ENCODE measurements around the gene ZNF136. TPM values are rescaled to one million over a fixed set of nuclear protein-coding genes. Genes with fewer than 3 reads are reported as not detected.

ZNF136 gene
- total and polyA plus RNA-seq, 2 donors (not counting 1 experiment from before 2014, with no cell fraction given): 4.2 to 9.2 TPM

- Histone ChIP-seq H3K4me1 (ENCODE audit: control insufficient read depth, extremely low read depth, insufficient read depth, low read length) (no peaks in the 10 kb centered on the region), H4K20me1 (ENCODE audit: control insufficient read depth, extremely low read depth, insufficient read depth, low read length) (no peaks in the 10 kb centered on the region), H3K9ac (ENCODE audit: insufficient read depth, low read length) (no peak overlapping the region), H3K36me3 (ENCODE audit: control insufficient read depth, insufficient read depth, low read length) (no peaks in the 10 kb centered on the region), H3K27me3 (ENCODE audit: control insufficient read depth, insufficient read depth, low read length) (no peaks in the 10 kb centered on the region), H3K79me2 (ENCODE audit: control insufficient read depth, insufficient read depth, low read length) (no peaks in the 10 kb centered on the region), H2AFZ (ENCODE audit: low read length) (no peak overlapping the region), H3K27ac (ENCODE audit: insufficient read depth, low read length) (no peak overlapping the region), H3K4me2 (ENCODE audit: extremely low read depth, insufficient read depth, low read length) (no peak overlapping the region), H3K4me3 (replicated peaks in 1 of 4; ENCODE audit: control extremely low read depth in 1 of 4, insufficient read depth in 1 of 4, low read depth in 3 of 4, low read length in 4 of 4) (no peak overlapping the region), H3K9me3 (ENCODE audit: control insufficient read depth, insufficient read depth, low read depth, low read length) (peaks cover 1% of the 10 kb centered on the region)
- DNase-seq (ENCODE audit: low read depth in 2 of 2): no peak
- TF ChIP-seq EZH2 (IDR thresholded peaks at IDR 0.05; ENCODE audit: low read length, missing control alignments) (no peak), CTCF (conservative IDR thresholded peaks at IDR 0.05 in 1 of 2, IDR thresholded peaks at IDR 0.05 in 1 of 2; ENCODE audit: low read depth in 1 of 2, low read length in 2 of 2) (no peak)
These were observed 45.3 kb downstream of the ZNF136 start for GRCh38 chr19:12208221-12208620.

GRCh38 chr19:12217332-12217731 lies 54.4 kb downstream of the ZNF136 start:
- Histone ChIP-seq H3K27ac (ENCODE audit: insufficient read depth, low read length) (no peak overlapping the region), H3K4me1 (ENCODE audit: control insufficient read depth, extremely low read depth, insufficient read depth, low read length) (no peaks in the 10 kb centered on the region), H3K79me2 (ENCODE audit: control insufficient read depth, insufficient read depth, low read length) (no peaks in the 10 kb centered on the region), H3K9ac (ENCODE audit: insufficient read depth, low read length) (no peak overlapping the region), H3K4me3 (replicated peaks in 1 of 4; ENCODE audit: control extremely low read depth in 1 of 4, insufficient read depth in 1 of 4, low read depth in 3 of 4, low read length in 4 of 4) (no peak overlapping the region), H4K20me1 (ENCODE audit: control insufficient read depth, extremely low read depth, insufficient read depth, low read length) (no peaks in the 10 kb centered on the region), H3K9me3 (ENCODE audit: control insufficient read depth, insufficient read depth, low read depth, low read length) (no peaks in the 10 kb centered on the region), H3K4me2 (ENCODE audit: extremely low read depth, insufficient read depth, low read length) (no peak overlapping the region), H2AFZ (ENCODE audit: low read length) (no peak overlapping the region), H3K27me3 (ENCODE audit: control insufficient read depth, insufficient read depth, low read length) (no peaks in the 10 kb centered on the region), H3K36me3 (ENCODE audit: control insufficient read depth, insufficient read depth, low read length) (no peaks in the 10 kb centered on the region)
- TF ChIP-seq CTCF (conservative IDR thresholded peaks at IDR 0.05 in 1 of 2, IDR thresholded peaks at IDR 0.05 in 1 of 2; ENCODE audit: low read depth in 1 of 2, low read length in 2 of 2) (no peak), EZH2 (IDR thresholded peaks at IDR 0.05; ENCODE audit: low read length, missing control alignments) (no peak)
- no peak for DNase-seq (ENCODE audit: low read depth in 2 of 2)

- H3K36me3 ChIP-seq (ENCODE audit: control insufficient read depth, insufficient read depth, low read length): no peaks in the 10 kb centered on the region
- H3K9ac ChIP-seq (ENCODE audit: insufficient read depth, low read length): no peak overlapping the region
- no peak for DNase-seq (ENCODE audit: low read depth in 2 of 2)
- no peaks in the 10 kb centered on the region for H3K9me3 ChIP-seq (ENCODE audit: control insufficient read depth, insufficient read depth, low read depth, low read length)
- H3K4me1 ChIP-seq (ENCODE audit: control insufficient read depth, extremely low read depth, insufficient read depth, low read length): no peaks in the 10 kb centered on the region
- H3K4me2 ChIP-seq (ENCODE audit: extremely low read depth, insufficient read depth, low read length): no peak overlapping the region
- H3K4me3 ChIP-seq (replicated peaks in 1 of 4; ENCODE audit: control extremely low read depth in 1 of 4, insufficient read depth in 1 of 4, low read depth in 3 of 4, low read length in 4 of 4): no peak overlapping the region
- TF ChIP-seq EZH2 (IDR thresholded peaks at IDR 0.05; ENCODE audit: low read length, missing control alignments) (no peak), CTCF (conservative IDR thresholded peaks at IDR 0.05 in 1 of 2, IDR thresholded peaks at IDR 0.05 in 1 of 2; ENCODE audit: low read depth in 1 of 2, low read length in 2 of 2) (no peak)
- no peaks in the 10 kb centered on the region for H4K20me1 ChIP-seq (ENCODE audit: control insufficient read depth, extremely low read depth, insufficient read depth, low read length)
- H3K27ac ChIP-seq (ENCODE audit: insufficient read depth, low read length): no peak overlapping the region
- H2AFZ ChIP-seq (ENCODE audit: low read length): no peak overlapping the region
- no peaks in the 10 kb centered on the region for H3K79me2 ChIP-seq (ENCODE audit: control insufficient read depth, insufficient read depth, low read length)
- no peaks in the 10 kb centered on the region for H3K27me3 ChIP-seq (ENCODE audit: control insufficient read depth, insufficient read depth, low read length)
These were observed 60.2 kb downstream of the ZNF136 start for GRCh38 chr19:12222980-12223630.

All from fibroblast of lung (primary cell).